Measurements from ENCODE around the gene PAF1.

- no peak for TF ChIP-seq CTCF (conservative IDR thresholded peaks at IDR 0.05; ENCODE audit: low read length)
- no peak for TF ChIP-seq EZH2phosphoT487 (IDR thresholded peaks at IDR 0.05; ENCODE audit: borderline replicate concordance, low read depth, low read length)
Observed at GRCh38 chr19:39381910-39382611, 8.8 kb downstream of the PAF1 start.

All from OCI-LY7 (cell line).